Adrenal gland (tissue), 5 donors: Measurements from ENCODE around the gene GNL1.
"Not testable (repeated sequence)": the region's sequence is repeated elsewhere in the genome, so short reads cannot be mapped to it uniquely, and the experiment has no call there.

Experiments used
- CTCF ChIP-seq, 6 experiments: fragments of 450-650 bp in 4 of 6; fragments of 200-600 bp in 2 of 6; sonication (generic) in 1 of 6; IDR thresholded peaks; 1 replicate in 5 of 6; 2 replicates in 1 of 6; pipeline versions ENCODE4 v1.5.1 to v1.8.0; 2016 to 2021; ENCODE audit warnings: antibody characterized with exemption in 6 of 6, mild to moderate bottlenecking in 2 of 6, moderate library complexity in 1 of 6
- POLR2A ChIP-seq, 2 donors: fragments of 450-650 bp; IDR thresholded peaks; one replicate each; pipeline ENCODE4 v1.6.1; 2017; ENCODE audit warnings: antibody characterized with exemption in 2 of 2, mild to moderate bottlenecking in 2 of 2, moderate library complexity in 1 of 2
- donor health status: DM: no; HTN: no; CAD: no.

GRCh38 chr6:30521082-30521481 is 35.2 kb downstream of the GNL1 start:
- TF ChIP-seq CTCF, POLR2A (IDR thresholded peaks at IDR 0.05): not testable (repeated sequence)
